Measurements from ENCODE around the gene CDH20.

The CDH20 gene

GRCh38 chr18:61397222-61397621, 64.0 kb downstream of the CDH20 start (continued):
- TF ChIP-seq KLF17 (tag by site-specific recombination; IDR thresholded peaks at IDR 0.05) (no peak), SCRT1 (tag by site-specific recombination; IDR thresholded peaks at IDR 0.05; ENCODE audit: borderline replicate concordance) (no peak), ZNF692 (tag by site-specific recombination; IDR thresholded peaks at IDR 0.05) (no peak), ZNF239 (tag by site-specific recombination; IDR thresholded peaks at IDR 0.05) (no peak), CTCF (tag by site-specific recombination; IDR thresholded peaks at IDR 0.05) (no peak)

GRCh38 chr18:61398961-61399705, 65.9 kb downstream of the CDH20 start:
- Histone ChIP-seq H3K4me3 (ENCODE audit: low read depth, low read length) (no peak overlapping the region), H3K36me3 (ENCODE audit: control insufficient read depth in 2 of 2, insufficient read depth in 1 of 2, low read length in 2 of 2) (no peaks in the 10 kb centered on the region)

More at GRCh38 chr18:61398961-61399705, 65.9 kb downstream of the CDH20 start:
- TF ChIP-seq ZBTB6 (tag by site-specific recombination; IDR thresholded peaks at IDR 0.05) (no peak), ZNF449 (tag by site-specific recombination; IDR thresholded peaks at IDR 0.05) (no peak), ZNF571 (tag by site-specific recombination; IDR thresholded peaks at IDR 0.05) (no peak), ZNF426 (tag by site-specific recombination; IDR thresholded peaks at IDR 0.05) (no peak), ZNF670 (tag by site-specific recombination; IDR thresholded peaks at IDR 0.05; ENCODE audit: low read depth) (no peak), ZEB2 (tag by site-specific recombination; IDR thresholded peaks at IDR 0.05) (no peak), ZNF555 (tag by site-specific recombination; conservative IDR thresholded peaks at IDR 0.05) (no peak), HOXC10 (CRISPR knock-in tag; IDR thresholded peaks at IDR 0.05) (no peak), KLF17 (tag by site-specific recombination; IDR thresholded peaks at IDR 0.05) (no peak), BCL11A (tag by site-specific recombination; IDR thresholded peaks at IDR 0.05; ENCODE audit: low read depth) (no peak), ZNF239 (tag by site-specific recombination; IDR thresholded peaks at IDR 0.05) (no peak), KLF7 (tag by site-specific recombination; IDR thresholded peaks at IDR 0.05; ENCODE audit: borderline replicate concordance) (no peak), ZNF391 (tag by site-specific recombination; IDR thresholded peaks at IDR 0.05; ENCODE audit: borderline replicate concordance, low read depth) (no peak), SP3 (tag by site-specific recombination; IDR thresholded peaks at IDR 0.05) (no peak), ZNF311 (tag by site-specific recombination; IDR thresholded peaks at IDR 0.05; ENCODE audit: borderline replicate concordance) (no peak), ZXDB (tag by site-specific recombination; IDR thresholded peaks at IDR 0.05) (no peak), SETDB1 (IDR thresholded peaks at IDR 0.05; ENCODE audit: insufficient read length, low read length) (no peak), PATZ1 (tag by site-specific recombination; IDR thresholded peaks at IDR 0.05) (no peak), ZNF266 (tag by site-specific recombination; IDR thresholded peaks at IDR 0.05; ENCODE audit: low read depth) (no peak), SCRT2 (tag by site-specific recombination; IDR thresholded peaks at IDR 0.05) (no peak)
- ChIA-PET POLR2A (no interaction called here), CTCF (no interaction called here)
- Histone ChIP-seq H3K4me1 (ENCODE audit: control insufficient read depth, insufficient read depth, low read length) (no peaks in the 10 kb centered on the region), H3K9me3 (ENCODE audit: control insufficient read depth, insufficient read depth, low read depth, low read length) (no peaks in the 10 kb centered on the region), H3K27ac (ENCODE audit: extremely low read depth, low read depth, low read length) (no peak overlapping the region)
